ENCODE data around the gene SEC14L6.

GRCh38 chr22:30565341-30565740 lies 18.8 kb upstream of the SEC14L6 start:
- TF ChIP-seq CTCF (IDR thresholded peaks at IDR 0.05) (no peak), EP300 (IDR thresholded peaks at IDR 0.05) (no peak)
